DND-41 (cell line): Measurements from ENCODE around the gene FNDC3B.
"Not testable (repeated sequence)": the region's sequence is repeated elsewhere in the genome, so short reads cannot be mapped to it uniquely, and the experiment has no call there.

ENCODE experiments used
- ATAC-seq: fragments of 200-7000 bp; cut with Tn5 transposase; 3 replicates; pipeline ENCODE4 v1.9.1; 2021; ENCODE audit warnings: low read depth; ENCODE audit not compliant: insufficient read depth
- DNase-seq: peaks from one replicate; pipeline ENCODE4 v3.0.0-alpha.2; 2020
- H2AFZ ChIP-seq: 2 replicates; pipeline ENCODE4 v1.6.0; 2012; ENCODE audit warnings: low read depth, low read length
- H3K27ac ChIP-seq: 2 replicates; pipeline ENCODE4 v1.5.1; 2012; ENCODE audit warnings: low read length, inconsistent platforms
- H3K27me3 ChIP-seq: fragments of 200-600 bp; sonication (generic); 2 replicates; pipeline ENCODE4 v1.6.0; 2012; ENCODE audit warnings: low read length, mild to moderate bottlenecking, inconsistent platforms; ENCODE audit not compliant: insufficient read depth, poor library complexity
- H3K36me3 ChIP-seq: 2 replicates; pipeline ENCODE4 v1.5.1; 2012; ENCODE audit warnings: low read length, inconsistent platforms; ENCODE audit not compliant: insufficient read depth
- H3K4me1 ChIP-seq: 2 replicates; pipeline ENCODE4 v1.5.1; 2012; ENCODE audit warnings: mild to moderate bottlenecking, low read length; ENCODE audit not compliant: insufficient read depth
- H3K4me2 ChIP-seq: 2 replicates; pipeline ENCODE4 v1.6.0; 2012; ENCODE audit warnings: mild to moderate bottlenecking, moderate library complexity, low read length, inconsistent platforms; ENCODE audit not compliant: insufficient read depth
- H3K4me3 ChIP-seq, 2 experiments: fragments of 200-600 bp in 1 of 2; shearing (Covaris generic) in 1 of 2; 2 replicates each; pipeline ENCODE4 v1.5.1; 2012 to 2016; ENCODE audit warnings: inconsistent platforms in 2 of 2, low read length in 2 of 2, mild to moderate bottlenecking in 2 of 2, low read depth in 1 of 2, moderate library complexity in 1 of 2
- H3K79me2 ChIP-seq: 2 replicates; pipeline ENCODE4 v1.6.0; 2012; ENCODE audit warnings: low read length, inconsistent platforms; ENCODE audit not compliant: insufficient read depth
- H3K9ac ChIP-seq: 2 replicates; pipeline ENCODE4 v1.6.0; 2012; ENCODE audit warnings: low read depth, mild to moderate bottlenecking, inconsistent platforms, low read length, moderate library complexity
- H3K9me3 ChIP-seq: 2 replicates; pipeline ENCODE4 v1.5.1; 2012; ENCODE audit warnings: low read length, moderate library complexity, mild to moderate bottlenecking, inconsistent platforms; ENCODE audit not compliant: insufficient read depth, severe bottlenecking
- H4K20me1 ChIP-seq: 2 replicates; pipeline ENCODE4 v1.6.0; 2012; ENCODE audit warnings: low read length; ENCODE audit not compliant: insufficient read depth
- EZH2 ChIP-seq: IDR thresholded peaks from 3 replicates; pipeline ENCODE4 v1.6.1; 2012; ENCODE audit warnings: borderline replicate concordance, low read depth, mild to moderate bottlenecking, moderate library complexity, low read length, inconsistent platforms; ENCODE audit not compliant: severe bottlenecking
- TF ChIP-seq, protein P1 (sequence below): IDR thresholded peaks from 2 replicates; pipeline ENCODE4 v1.5.1; 2012; ENCODE audit warnings: borderline replicate concordance, low read length, moderate library complexity, mild to moderate bottlenecking; ENCODE audit not compliant: poor library complexity, severe bottlenecking; ENCODE audit errors: extremely low read depth

The FNDC3B gene

DNA sequence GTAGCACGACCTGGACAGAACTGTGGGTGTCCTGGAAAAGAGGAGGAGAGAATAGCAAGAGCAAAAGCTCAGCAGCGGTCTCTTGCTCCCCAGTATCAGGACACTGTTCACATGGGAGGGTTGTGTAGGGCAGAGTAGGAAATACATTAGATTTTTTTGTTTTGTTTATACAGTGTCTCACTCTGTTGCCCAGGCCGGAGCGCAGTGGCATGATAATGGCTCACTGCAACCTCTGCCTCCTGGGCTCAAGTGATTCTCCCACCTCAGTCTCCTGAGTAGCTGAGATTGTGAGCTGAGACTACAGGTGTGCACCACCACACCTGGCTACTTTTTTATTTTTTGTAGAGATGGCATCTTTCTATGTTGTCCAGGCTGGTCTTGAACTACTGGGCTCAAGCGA lies 53.3 kb downstream of the FNDC3B start:
- Histone ChIP-seq H3K27ac (no peak overlapping the region), H4K20me1 (no peaks in the 10 kb centered on the region), H2AFZ (no peak overlapping the region), H3K9me3 (no peaks in the 10 kb centered on the region), H3K27me3 (no peaks in the 10 kb centered on the region), H3K4me1 (no peaks in the 10 kb centered on the region), H3K36me3 (no peaks in the 10 kb centered on the region), H3K4me3 (no peak overlapping the region), H3K79me2 (no peaks in the 10 kb centered on the region), H3K9ac (no peak overlapping the region), H3K4me2 (no peak overlapping the region)
- TF ChIP-seq, protein P1, sequence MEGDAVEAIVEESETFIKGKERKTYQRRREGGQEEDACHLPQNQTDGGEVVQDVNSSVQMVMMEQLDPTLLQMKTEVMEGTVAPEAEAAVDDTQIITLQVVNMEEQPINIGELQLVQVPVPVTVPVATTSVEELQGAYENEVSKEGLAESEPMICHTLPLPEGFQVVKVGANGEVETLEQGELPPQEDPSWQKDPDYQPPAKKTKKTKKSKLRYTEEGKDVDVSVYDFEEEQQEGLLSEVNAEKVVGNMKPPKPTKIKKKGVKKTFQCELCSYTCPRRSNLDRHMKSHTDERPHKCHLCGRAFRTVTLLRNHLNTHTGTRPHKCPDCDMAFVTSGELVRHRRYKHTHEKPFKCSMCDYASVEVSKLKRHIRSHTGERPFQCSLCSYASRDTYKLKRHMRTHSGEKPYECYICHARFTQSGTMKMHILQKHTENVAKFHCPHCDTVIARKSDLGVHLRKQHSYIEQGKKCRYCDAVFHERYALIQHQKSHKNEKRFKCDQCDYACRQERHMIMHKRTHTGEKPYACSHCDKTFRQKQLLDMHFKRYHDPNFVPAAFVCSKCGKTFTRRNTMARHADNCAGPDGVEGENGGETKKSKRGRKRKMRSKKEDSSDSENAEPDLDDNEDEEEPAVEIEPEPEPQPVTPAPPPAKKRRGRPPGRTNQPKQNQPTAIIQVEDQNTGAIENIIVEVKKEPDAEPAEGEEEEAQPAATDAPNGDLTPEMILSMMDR = no peak
- TF ChIP-seq EZH2 = no peak
- ATAC-seq (no peak), DNase-seq (no peak)

DNA sequence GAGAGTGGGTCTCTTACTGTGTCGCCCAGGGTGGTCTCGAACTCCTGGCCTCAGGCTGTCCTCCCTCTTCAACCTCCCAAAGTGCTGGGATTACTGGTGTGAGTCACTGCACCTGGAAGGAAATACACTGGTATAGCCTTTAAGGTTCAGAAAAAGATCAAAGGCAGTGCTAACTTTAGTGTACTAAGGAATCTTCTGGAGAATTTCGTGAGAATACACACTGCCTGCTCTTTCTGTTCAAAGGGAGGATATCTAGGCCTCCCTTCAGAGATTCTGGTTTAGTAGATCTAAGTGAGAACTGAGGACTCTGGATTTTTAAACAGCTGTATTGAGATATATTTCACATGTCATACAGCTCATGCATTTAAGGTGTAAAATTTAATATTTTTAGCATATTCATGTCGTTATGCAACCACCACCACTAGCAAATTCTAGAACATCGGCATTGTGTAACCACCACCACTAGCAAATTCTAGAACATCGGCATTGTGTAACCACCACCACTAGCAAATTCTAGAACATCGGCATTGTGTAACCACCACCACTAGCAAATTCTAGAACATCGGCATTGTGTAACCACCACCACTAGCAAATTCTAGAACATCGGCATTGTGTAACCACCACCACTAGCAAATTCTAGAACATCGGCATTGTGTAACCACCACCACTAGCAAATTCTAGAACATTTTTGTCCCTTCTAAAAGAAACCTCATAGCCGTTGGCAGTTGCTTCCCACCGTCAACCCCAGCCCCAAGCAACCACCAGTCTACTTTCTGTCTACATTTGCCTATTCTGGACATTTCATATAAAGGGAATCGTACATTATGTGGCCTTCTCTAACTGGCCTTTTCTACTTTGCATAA lies 54.4 kb downstream of the FNDC3B start:
- H3K27ac ChIP-seq, H3K4me2 ChIP-seq, ATAC-seq, H3K4me3 ChIP-seq, H3K9ac ChIP-seq, DNase-seq, H2AFZ ChIP-seq, H3K9me3 ChIP-seq, H3K27me3 ChIP-seq, H3K36me3 ChIP-seq, H4K20me1 ChIP-seq, H3K4me1 ChIP-seq, H3K79me2 ChIP-seq: not testable (repeated sequence)

DNA sequence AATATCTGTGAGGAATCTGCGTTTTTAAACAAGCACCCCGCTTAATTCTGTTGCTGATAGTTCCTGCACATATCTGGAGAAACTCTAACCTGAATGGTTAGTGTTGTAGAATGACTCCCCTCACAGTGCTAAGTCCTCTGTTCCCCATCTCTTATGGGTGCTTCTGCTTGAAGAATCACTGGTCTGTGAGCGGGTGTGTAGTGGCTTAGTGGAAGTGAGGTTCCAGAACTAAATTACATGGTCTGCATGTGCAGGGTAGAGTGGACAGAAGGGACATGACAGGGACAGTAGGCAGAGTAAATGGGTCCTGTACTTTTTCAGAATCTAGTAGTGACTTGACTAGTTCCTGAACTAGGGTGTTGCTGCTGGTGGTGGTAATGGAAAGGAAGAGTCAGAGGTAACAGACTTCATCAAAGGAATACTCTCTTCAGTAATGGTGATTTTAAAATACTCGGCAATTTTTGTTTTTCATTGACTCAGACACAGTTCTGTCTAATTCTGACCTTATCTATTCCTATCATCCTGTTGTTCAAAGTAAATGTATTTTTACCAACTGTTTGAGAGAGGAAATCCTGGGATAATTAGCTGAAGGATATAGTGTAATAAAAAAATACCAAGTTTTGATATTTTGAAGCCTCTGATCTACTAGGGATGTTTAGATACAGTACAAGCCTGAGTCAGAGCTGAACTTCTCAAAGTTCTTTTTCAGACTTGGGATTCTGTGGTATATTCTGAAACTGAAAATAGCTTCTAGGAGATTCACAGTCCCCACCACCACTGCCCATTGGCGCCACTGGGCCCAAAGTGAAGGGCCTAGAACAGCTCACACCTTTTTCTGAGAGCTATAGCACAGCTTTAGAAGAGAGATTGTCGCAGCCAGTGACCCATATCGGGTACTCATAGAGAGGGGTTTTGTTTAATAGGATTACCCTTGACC lies 55.5 kb downstream of the FNDC3B start:
- H3K27me3 ChIP-seq = no peaks in the 10 kb centered on the region
- no peak overlapping the region for H2AFZ ChIP-seq
- no peak overlapping the region for H3K4me3 ChIP-seq
- TF ChIP-seq, protein P1 = no peak
- TF ChIP-seq EZH2 = no peak
- H3K36me3 ChIP-seq = no peaks in the 10 kb centered on the region
- H3K9ac ChIP-seq = no peak overlapping the region
- H4K20me1 ChIP-seq = peaks cover 4% of the 10 kb centered on the region; the same call in 1 of the 2 replicates
- H3K27ac ChIP-seq = no peak overlapping the region
- no peaks in the 10 kb centered on the region for H3K4me1 ChIP-seq
- H3K9me3 ChIP-seq = no peaks in the 10 kb centered on the region
- no peaks in the 10 kb centered on the region for H3K79me2 ChIP-seq
- H3K4me2 ChIP-seq = no peak overlapping the region
- ATAC-seq (0 out of 3 replicates have a peak, but pooled peaks have one; percentile 31), DNase-seq (no peak)

DNA sequence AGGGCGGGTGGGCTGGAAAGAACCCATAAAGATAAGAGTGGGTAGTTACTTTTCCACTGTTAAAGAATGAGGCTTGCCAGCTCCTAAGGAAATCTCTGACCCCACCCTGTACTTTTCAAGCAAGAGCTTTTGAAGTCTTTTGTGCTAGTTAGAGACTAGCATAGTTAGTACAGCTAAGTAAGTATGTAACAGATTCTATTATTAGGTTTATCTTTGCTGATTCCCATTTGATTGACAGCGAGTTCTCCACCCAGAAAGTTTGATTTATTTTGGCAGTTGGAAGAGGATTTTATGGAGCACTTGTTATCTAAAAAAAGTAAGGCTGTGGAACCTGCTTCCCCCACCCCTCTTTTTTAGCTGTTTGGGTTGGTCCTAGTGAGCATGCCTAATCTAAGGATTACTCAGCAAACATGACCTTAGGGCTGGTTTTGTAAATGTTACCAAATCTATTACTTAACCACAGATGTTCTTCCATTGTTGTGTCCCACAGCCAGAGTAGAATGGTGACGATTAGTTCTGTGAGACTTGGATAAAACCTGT lies 57.6 kb downstream of the FNDC3B start:
- no peaks in the 10 kb centered on the region for H3K79me2 ChIP-seq
- no peak for ATAC-seq
- H3K4me1 ChIP-seq = 0 out of 2 replicates have a peak, but pooled peaks cover under 1% of the 10 kb centered on the region

More for the DNA sequence above, 57.6 kb downstream of the FNDC3B start:
- no peak overlapping the region for H3K27ac ChIP-seq
- H3K36me3 ChIP-seq = no peaks in the 10 kb centered on the region
- peaks cover 3% of the 10 kb centered on the region for H3K27me3 ChIP-seq
- no peak overlapping the region for H3K4me2 ChIP-seq
- DNase-seq = no peak
- no peaks in the 10 kb centered on the region for H3K9me3 ChIP-seq
- TF ChIP-seq EZH2 = no peak
- TF ChIP-seq, protein P1 = no peak
- no peak overlapping the region for H2AFZ ChIP-seq
- H4K20me1 ChIP-seq = peaks cover 5% of the 10 kb centered on the region; the same call in 1 of the 2 replicates
- no peak overlapping the region for H3K9ac ChIP-seq
- no peak overlapping the region for H3K4me3 ChIP-seq
